Epithelial cell of prostate (primary cell): ENCODE data around the gene AATK.
A peak's percentile ranks its signal among the peaks of the same experiment; 100 is the strongest.

Experiments used
- DNase-seq: peaks from one replicate; pipeline ENCODE4 v3.0.0-alpha.2; 2011; ENCODE audit warnings: low read depth, low spot score
- H3K27ac ChIP-seq: fragments of 450-650 bp; 2 replicates; pipeline ENCODE4 v1.5.1; 2017; ENCODE audit warnings: mild to moderate bottlenecking

AATK gene

GRCh38 chr17:81120695-81121621 is 45.1 kb downstream of the AATK start:
- no peak overlapping the region for H3K27ac ChIP-seq
- no peak for DNase-seq

- no peak for DNase-seq
- no peak overlapping the region for H3K27ac ChIP-seq
Measured at GRCh38 chr17:81120149-81120484, 45.9 kb downstream of the AATK start.

GRCh38 chr17:81119223-81120148 is 46.5 kb downstream of the AATK start:
- peak; percentile 85 for DNase-seq
- peak overlapping the region; percentile 12 for H3K27ac ChIP-seq

- H3K27ac ChIP-seq, result no peak overlapping the region
- DNase-seq, result no peak
Measured at GRCh38 chr17:81118308-81119221, 47.5 kb downstream of the AATK start.

- no peak for DNase-seq
- H3K27ac ChIP-seq, result no peak overlapping the region
Measured at GRCh38 chr17:81117672-81118198, 48.3 kb downstream of the AATK start.

- no peak overlapping the region for H3K27ac ChIP-seq
- DNase-seq, result no peak
Measured at GRCh38 chr17:81116704-81117103, 49.3 kb downstream of the AATK start.

- no peak overlapping the region for H3K27ac ChIP-seq
- DNase-seq, result no peak
Measured at GRCh38 chr17:81115749-81116464, 50.1 kb downstream of the AATK start.

GRCh38 chr17:81115219-81115618 is 50.8 kb downstream of the AATK start:
- DNase-seq, result no peak

GRCh38 chr17:81114351-81115093 is 51.5 kb downstream of the AATK start:
- DNase-seq, result no peak
- no peak overlapping the region for H3K27ac ChIP-seq

More at GRCh38 chr17:81115219-81115618, 50.8 kb downstream of the AATK start:
- no peak overlapping the region for H3K27ac ChIP-seq

GRCh38 chr17:81113158-81113724 is 52.8 kb downstream of the AATK start:
- H3K27ac ChIP-seq, result no peak overlapping the region
- DNase-seq, result no peak

- DNase-seq, result no peak
- H3K27ac ChIP-seq, result no peak overlapping the region
Measured at GRCh38 chr17:81112450-81112849, 53.6 kb downstream of the AATK start.

GRCh38 chr17:81111066-81111465 is 55.0 kb downstream of the AATK start:
- no peak for DNase-seq
- H3K27ac ChIP-seq, result no peak overlapping the region

- no peak for DNase-seq
- H3K27ac ChIP-seq, result no peak overlapping the region
Measured at GRCh38 chr17:81110488-81111040, 55.5 kb downstream of the AATK start.

- DNase-seq, result no peak
- no peak overlapping the region for H3K27ac ChIP-seq
Measured at GRCh38 chr17:81109957-81110356, 56.1 kb downstream of the AATK start.

GRCh38 chr17:81108220-81108619 is 57.8 kb downstream of the AATK start:
- no peak overlapping the region for H3K27ac ChIP-seq
- no peak for DNase-seq

- no peak overlapping the region for H3K27ac ChIP-seq
- no peak for DNase-seq
Measured at GRCh38 chr17:81106716-81107115, 59.3 kb downstream of the AATK start.

- no peak for DNase-seq
- no peak overlapping the region for H3K27ac ChIP-seq
Measured at GRCh38 chr17:81103379-81103778, 62.6 kb downstream of the AATK start.

- no peak for DNase-seq
- no peak overlapping the region for H3K27ac ChIP-seq
Measured at GRCh38 chr17:81102869-81103268, 63.2 kb downstream of the AATK start.
